Skin epidermis (tissue), 12 donors: ENCODE data around the gene SLAMF1.
"Not testable (repeated sequence)": the region's sequence is repeated elsewhere in the genome, so short reads cannot be mapped to it uniquely, and the experiment has no call there.

ENCODE experiments used
- H3K27ac ChIP-seq, 21 experiments: fragments of 200-600 bp; sonication (generic) in 11 of 21; one replicate each; pipeline ENCODE4 v1.5.0; 2020; ENCODE audit warnings: mild to moderate bottlenecking in 3 of 21, inconsistent platforms in 2 of 21, moderate library complexity in 2 of 21
- H3K4me3 ChIP-seq, 7 experiments: fragments of 200-600 bp; sonication (generic) in 2 of 7; one replicate each; pipeline ENCODE4 v1.5.0; 2020; ENCODE audit warnings: inconsistent platforms in 2 of 7, mild to moderate bottlenecking in 2 of 7, moderate library complexity in 1 of 7

SLAMF1 gene

DNA sequence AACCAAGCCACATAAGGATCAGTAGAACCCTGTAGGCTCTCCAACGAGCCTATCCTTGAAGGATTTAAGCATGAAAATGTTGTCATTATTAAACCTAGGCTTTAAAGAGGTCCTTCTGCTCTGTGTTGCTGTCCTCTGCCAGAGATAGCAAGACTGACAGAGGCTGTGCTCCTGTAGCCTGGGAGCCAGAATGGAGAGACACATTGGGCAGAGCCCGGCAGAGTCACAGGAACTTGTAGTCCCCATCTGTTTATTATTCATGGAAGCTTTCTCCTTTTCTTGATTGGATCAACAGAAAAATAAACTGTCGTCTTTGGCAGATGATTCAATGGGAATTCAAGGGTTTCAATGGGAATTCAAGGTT is 19.2 kb upstream of the SLAMF1 start:
- H3K27ac ChIP-seq = peak overlapping the region in 18 of 21 experiments; percentile 25 to 85 (median 64)
- H3K4me3 ChIP-seq = no peak overlapping the region

DNA sequence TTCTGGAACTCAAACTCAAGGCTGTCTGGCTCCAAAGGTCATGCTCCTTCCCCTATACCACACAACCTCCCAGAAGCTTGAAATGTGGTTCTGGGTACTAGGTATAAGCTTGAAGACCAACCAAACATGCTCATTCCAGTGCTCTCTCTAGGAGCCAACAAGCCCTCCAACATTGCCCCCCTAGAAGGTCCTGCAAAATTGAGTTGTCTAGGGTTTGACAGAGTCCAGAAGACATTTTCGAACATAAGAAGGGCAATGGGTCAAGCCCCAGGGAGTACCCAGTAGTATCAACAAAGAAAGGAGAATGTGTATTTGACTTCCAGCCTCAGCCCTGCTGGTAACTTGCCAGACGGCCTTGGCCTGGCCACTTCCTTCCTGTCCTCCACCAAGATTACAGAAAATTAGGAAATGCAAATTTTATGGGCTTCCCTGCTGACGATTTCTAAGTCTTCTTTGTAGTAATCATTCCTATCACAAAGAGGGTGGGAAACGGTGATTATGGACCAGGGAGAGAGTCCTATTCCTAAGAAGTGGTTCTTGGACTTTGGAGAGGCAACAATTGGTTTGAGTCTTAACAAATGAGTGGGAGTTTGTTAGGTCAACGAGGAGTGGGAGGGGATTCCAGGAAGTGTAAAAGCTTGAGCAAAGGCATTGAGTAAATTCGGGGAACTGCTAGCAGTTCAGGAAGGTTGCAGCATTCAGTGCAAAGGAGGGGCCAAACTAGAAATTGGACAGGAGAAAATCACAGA is 18.7 kb upstream of the SLAMF1 start:
- no peak overlapping the region for H3K4me3 ChIP-seq
- H3K27ac ChIP-seq = peak overlapping the region in 19 of 21 experiments; percentile 25 to 85 (median 63)

DNA sequence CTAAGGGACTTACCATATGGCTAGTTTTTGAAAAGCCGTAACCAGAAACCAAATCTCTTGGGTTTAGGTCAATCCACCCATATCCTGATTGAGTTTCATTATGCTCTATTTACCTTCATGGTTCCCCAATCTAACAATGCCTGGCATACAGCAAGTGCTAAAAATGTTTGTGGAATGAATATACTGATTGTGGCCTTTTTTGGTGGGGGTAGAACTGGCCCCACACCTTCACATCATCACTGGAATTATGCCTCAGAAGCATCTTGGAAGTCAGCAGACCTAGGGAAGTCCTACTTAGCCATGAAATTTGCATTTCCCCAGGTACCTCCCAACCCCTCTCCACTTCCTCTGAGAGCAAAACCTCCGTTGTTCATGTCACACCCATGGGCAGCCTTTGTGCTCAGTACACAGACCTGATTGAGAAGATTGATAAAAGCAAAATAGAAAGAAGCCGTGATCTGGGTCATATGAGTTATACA is 17.8 kb upstream of the SLAMF1 start:
- Histone ChIP-seq H3K27ac (peak overlapping the region in 13 of 21 experiments; percentile 7 to 85 (median 63)), H3K4me3 (no peak overlapping the region)

DNA sequence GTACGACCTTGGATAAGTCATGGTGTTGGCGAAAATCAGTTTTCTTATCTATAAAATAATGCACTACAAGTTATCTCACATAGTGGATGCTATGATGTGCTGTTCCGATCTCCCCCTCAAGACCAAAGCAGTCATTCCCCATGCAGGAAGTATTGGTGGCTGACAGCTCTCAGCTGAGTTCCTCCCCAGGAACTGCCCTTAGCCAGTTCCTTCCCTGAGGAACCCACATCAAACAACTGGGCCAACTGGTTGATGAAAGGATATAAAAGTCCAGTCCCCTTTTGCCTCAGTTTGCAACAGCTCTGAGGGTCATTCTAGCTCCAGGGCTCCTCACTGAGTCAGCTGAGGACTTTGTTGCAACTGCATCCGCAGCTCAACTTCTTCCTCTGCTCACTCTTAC is 16.1 kb upstream of the SLAMF1 start:
- Histone ChIP-seq H3K4me3 (no peak overlapping the region), H3K27ac (peak overlapping the region in 2 of 21 experiments; percentile 7 to 10)

DNA sequence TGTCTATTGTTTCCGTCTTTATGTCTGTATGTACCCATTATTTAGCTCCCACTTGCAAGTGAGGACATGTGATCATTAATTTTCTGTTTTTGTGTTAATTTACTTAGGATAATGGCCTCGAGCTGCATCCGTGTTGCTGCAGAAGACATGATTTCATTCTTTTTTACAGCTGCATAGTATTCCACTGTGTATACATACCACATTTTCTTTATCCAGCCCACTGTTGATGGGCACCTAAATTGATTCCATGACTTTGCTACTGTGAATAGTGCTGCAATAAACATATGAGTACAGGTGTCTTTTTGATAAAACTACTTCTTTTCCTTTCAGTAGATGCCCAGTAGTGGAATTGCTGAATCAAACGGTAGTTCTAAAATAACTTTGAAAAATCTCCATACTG is 12.7 kb upstream of the SLAMF1 start:
- H3K27ac ChIP-seq = no peak overlapping the region
- no peak overlapping the region for H3K4me3 ChIP-seq

DNA sequence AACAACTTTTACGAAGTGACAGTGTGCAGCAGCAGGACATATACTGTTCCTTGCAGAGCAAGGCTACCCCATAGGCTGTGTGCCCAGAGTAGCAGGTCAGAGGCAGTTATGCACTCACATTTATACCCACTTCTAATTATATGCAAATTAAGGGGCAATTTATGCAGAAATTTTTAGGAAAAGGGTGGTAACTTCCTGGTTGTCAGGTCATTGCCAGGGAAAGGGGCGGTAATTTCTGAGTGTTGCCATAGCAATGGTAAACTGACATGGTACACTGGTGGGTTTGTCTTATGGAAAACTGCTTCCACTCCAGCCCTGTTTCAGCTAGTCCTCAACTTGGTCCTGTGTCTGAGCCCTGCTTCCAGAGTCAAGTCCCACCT is 12.0 kb upstream of the SLAMF1 start:
- Histone ChIP-seq H3K27ac (no peak overlapping the region), H3K4me3 (no peak overlapping the region)

DNA sequence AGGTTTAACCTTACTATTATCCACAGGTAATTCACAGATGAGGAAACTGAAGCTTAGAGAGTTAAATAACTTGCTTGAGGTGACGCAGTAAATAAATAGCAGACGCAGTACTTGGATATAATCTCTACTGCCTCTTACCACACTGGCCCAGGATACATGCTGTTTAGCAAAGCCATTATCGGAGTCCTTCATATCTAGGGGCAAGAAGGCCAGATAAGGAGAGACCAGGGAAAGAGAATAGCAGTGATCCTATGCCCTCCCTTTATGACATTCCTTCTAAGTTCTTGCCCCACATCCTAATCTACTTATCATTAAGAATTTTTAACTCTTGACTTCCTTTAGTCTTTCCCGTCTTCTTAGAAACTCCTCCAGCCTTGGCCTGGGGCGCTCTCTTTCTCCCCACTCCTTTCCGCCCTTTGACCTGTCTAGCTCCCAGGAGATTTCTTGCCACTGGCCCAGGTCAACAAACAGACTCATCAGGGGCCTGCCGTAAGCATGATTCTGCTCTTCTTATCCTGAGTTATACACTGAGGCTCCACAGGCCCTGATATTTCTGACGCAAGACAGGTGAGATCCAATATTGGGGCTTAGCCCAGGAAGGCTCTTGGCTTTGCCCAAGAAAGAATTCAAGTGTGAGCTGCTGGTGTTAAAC is 11.4 kb upstream of the SLAMF1 start:
- no peak overlapping the region for H3K4me3 ChIP-seq
- peak overlapping the region in 1 of 21 experiments; percentile 16 for H3K27ac ChIP-seq

DNA sequence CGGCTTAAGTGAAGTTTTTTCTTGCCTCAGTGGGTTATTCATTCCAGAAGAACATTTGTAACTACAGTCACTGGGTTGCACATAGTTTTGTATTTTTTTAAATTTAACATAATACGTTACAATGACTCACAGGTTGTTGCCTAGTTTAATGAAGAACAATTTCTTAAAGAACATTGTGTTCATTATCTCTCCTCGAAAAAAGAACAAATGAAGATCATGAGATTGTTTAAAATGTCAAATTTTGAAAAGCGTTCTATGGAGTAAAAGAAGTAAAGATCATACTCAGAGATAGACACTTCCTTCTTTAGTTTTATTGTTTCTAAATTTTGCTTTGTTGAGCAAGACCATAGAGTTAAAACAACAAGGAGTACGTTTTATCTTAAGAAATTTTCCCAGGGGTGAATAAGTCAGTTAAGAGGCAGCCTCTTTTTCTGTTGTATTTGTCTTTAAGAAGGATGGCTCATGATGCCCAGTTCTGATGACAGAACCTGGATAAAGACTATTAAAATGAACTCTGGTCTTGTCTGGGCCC is 10.5 kb upstream of the SLAMF1 start:
- no peak overlapping the region for H3K4me3 ChIP-seq
- peak overlapping the region in 2 of 21 experiments; percentile 18 to 44 for H3K27ac ChIP-seq

DNA sequence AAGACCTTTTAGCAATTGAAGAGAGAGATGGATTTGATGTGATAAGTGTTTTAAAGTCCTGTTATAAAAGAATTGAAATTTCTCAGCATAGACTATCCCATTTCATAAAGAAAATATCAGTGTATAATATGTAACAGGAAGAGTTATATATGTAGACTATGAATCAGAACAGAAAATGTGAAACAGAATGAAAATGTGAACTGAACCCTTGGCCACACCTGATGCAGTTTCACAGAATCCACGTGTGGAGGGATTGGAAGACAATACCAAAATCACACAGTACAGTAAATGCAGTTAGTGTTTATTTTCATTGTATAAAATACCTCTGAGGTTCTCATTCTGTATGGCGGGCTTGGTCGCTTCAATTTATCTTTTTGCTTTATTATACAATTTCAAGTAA is 9.9 kb upstream of the SLAMF1 start:
- H3K4me3 ChIP-seq = no peak overlapping the region
- peak overlapping the region in 1 of 21 experiments; percentile 18 for H3K27ac ChIP-seq

DNA sequence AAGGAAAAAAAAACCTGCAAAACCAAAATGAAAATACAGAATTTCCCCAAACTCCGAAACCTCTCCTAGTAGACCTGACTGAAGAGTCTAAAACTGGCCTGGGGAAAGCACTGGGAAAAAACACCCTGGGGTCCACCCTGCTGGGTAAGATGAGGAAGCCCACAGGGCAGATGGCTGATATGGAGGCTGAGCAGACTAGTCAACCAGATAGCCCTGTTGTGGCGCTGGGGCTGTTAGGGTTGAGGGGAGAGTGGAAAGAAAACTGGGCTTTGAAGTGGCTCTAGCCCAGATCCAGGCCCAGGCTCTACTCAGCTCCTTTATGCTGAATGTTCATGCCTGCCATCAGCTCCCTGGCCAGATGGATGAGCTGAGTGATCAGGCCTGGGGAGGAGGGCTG is 6.8 kb upstream of the SLAMF1 start:
- no peak overlapping the region for H3K4me3 ChIP-seq
- no peak overlapping the region for H3K27ac ChIP-seq

DNA sequence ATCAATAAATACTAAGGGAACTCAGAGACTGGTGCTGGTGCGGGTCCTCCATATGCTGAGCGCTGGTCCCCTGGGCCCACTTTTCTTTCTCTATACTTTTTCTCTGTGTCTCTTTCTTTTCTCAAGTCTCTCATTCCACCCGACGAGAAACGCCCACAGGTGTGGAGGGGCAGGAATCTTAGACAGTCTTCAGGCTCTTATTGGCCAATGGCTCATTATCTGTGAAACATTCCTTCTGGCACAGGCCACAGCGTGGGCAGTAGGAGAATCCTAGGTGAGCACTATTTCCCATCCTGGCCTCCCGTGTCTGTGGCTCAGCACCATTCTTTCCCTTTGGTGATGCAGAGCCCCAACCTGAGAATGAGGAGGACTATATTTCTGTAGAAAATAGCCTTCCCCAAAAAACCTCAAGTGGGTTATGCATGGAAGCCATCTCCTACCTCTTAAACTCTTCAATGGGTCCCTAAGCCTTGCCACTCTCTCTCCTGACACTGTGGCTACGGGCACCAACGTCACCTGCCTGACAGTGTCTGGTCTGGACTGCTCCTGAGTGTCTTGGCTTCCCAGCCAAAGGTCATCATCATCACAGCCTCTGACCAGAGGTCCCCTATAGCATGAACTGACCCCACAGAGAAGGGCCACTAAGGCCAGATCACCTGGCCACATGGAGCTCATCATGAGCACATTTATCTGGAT is 6.2 kb upstream of the SLAMF1 start:
- H3K4me3 ChIP-seq = no peak overlapping the region
- H3K27ac ChIP-seq = peak overlapping the region in 1 of 21 experiments; percentile 13

DNA sequence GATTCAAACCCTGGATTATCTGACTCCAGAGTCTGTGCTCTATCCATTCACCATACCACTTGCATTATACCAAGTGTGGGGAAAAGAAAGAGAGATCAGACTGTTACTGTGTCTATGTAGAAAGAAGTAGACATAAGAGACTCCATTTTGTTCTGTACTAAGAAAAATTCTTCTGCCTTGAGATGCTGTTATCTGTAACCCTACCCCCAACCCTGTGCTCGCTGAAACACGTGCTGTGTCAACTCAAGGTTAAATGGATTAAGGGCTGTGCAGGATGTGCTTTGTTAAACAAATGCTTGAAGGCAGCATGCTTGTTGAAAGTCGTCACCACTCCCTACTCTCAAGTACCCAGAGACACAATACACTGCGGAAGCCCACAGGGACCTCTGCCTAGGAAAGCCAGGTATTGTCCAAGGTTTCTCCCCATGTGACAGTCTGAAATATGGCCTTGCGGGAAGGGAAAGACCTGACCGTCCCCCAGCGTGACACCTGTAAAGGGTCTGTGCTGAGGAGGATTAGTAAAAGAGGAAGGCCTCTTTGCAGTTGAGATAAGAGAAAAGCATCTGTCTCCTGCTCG is 5.3 kb upstream of the SLAMF1 start:
- H3K27ac ChIP-seq = peak overlapping the region in 4 of 21 experiments; percentile 6 to 46 (median 23)
- not testable (repeated sequence) for H3K4me3 ChIP-seq

DNA sequence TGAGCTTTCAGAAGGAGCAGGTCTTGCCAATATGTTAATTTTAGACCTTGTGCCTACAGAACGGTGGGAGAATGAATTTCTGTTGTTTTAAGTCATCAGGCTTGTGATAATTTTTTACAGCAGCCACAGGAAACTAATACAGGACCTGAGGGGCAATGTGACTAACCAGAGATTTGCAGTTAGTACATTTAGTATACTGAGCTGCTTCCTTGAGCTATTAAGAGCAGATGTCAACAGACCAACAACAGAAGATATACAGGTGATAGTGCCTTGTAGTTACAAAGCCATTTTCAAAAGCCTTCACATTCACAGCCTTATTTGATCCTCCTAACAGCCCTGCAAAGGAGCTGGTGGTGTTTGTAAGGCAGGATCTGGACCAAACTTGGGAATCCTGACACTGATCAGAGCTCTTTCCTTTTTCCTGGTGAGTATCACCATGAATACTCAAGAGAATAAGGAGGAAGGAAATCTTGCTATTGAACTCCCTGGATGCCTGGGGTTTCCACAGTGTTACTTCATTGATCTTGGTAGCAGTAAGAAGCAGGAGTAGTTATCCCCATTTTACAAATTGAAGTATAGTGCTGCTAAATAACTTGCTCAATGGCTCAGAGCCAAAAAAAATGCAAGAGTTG is 4.7 kb upstream of the SLAMF1 start:
- Histone ChIP-seq H3K4me3 (no peak overlapping the region), H3K27ac (peak overlapping the region in 4 of 21 experiments; percentile 6 to 46 (median 20))

DNA sequence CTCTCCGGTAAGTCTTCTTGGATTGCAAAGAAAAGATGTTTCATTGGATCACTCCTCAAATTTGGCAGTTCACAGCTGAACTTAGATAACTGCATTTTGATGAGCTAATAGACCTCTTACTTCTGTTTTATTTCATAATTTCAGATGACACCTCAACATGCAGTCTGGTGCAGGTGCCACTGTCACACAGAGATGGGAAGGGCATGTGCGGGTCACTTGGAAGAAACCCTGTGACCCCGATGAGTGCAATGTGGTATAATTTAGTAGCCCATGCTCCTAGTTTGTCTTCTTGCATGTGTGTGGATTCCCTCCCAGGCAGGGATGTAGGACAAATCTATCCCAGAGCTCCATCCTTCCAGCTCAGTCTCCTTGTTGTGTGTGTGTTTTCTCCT is 481 bp upstream of the SLAMF1 start:
- Histone ChIP-seq H3K27ac (peak overlapping the region in 13 of 21 experiments; percentile 18 to 95 (median 72)), H3K4me3 (peak overlapping the region in 6 of 7 experiments; percentile 17 to 30 (median 24))

DNA sequence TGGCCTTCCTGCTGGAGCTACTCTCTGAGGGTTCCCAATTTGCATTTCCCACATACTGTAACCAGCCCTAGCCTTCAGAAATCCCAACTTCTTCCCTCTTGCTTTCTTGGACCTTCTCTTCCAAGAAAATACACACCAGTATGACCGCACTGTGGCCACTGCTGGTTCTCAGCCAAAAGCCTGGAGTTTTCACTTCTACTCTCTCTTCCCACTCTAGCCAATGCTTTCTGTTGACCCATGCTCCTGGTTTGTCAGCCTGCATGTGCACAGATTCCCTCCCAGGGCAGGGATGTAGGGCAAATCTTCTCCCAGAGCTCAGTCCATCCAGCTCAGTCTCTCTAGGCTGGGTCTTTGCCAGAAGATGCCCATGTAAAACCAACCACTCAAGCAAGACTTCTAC is 664 bp downstream of the SLAMF1 start:
- Histone ChIP-seq H3K27ac (peak overlapping the region in 17 of 21 experiments; percentile 11 to 95 (median 67)), H3K4me3 (peak overlapping the region; percentile 17 to 30 (median 20))

DNA sequence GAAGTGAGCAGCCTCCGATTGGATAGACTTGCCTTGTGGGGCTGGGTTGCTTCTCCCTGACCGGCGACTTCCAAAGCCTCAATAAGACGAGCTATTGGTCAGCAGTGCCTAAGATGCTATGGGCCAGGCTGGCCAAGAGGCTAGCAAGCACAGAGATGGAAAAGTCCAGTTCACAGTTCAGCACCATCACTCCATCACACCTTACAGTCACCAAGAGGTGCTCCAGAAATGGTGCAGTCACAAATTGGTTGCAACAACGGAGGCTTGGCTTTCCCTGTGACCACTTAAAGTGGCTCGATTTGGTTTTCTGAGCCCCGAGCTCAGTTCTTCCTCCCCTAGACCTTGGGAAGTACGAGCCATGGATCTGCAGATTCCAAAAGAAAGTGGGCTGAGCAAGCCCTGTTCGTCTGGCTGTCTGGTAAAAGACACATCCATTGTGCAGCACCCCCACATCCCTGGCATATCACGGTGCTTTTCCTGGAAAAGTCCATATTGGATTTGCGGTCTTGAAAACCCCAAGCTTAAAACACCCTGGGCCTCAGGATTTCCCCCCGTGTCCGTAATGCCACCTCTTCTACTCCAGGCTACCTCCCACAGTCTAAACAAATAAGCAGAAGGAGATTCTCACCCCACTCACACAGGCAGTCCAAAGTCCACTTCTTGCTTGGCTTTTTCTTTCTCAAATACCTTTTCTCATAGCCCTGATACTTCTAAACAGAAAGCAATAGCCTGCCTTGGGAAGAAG is 1.3 kb downstream of the SLAMF1 start:
- H3K4me3 ChIP-seq = peak overlapping the region; percentile 17 to 30 (median 20)

DNA sequence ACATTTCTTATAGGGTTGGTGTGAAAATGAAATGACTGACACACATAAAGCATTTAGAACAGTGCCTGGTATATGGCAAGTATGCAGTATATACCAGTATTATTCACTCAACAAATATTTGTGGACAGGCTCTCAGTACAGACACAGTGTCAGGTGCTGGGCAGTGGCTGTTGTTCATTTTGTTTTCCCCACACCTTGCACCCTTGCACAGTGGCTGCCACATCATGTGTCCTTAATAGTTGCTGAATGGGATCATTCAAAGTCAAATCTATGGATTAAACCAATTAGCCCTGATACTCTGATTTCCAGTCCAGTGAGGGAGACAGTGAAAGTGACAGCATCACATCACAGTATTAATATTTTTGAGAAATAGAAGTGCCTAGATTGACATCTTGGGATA is 2.4 kb downstream of the SLAMF1 start:
- H3K27ac ChIP-seq = peak overlapping the region in 9 of 21 experiments; percentile 4 to 95 (median 76)
- H3K4me3 ChIP-seq = peak overlapping the region in 6 of 7 experiments; percentile 8 to 30 (median 23)

More for the DNA sequence above, 1.3 kb downstream of the SLAMF1 start:
- peak overlapping the region in 15 of 21 experiments; percentile 14 to 95 (median 68) for H3K27ac ChIP-seq

DNA sequence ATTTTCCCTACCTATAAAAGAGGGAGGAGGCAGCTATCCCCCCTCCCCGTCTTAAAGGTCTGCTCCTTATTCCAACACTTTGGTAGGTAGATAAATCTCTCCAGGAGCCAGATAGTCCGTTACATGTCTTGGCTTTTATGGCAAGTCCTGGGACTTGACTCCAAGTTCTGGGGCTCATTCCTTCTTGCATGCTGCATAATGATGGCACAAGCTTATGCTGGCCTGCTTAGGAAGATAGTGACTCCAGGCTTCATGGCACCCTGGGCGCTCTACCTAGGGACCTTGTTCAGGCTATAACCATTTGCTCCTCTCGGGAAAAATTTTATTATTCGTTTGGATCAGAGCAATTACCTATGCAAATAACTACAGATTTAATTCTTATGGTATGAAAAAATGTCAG is 3.7 kb downstream of the SLAMF1 start:
- peak overlapping the region in 7 of 21 experiments; percentile 8 to 95 (median 46) for H3K27ac ChIP-seq
- H3K4me3 ChIP-seq = peak overlapping the region in 1 of 7 experiments; percentile 27

DNA sequence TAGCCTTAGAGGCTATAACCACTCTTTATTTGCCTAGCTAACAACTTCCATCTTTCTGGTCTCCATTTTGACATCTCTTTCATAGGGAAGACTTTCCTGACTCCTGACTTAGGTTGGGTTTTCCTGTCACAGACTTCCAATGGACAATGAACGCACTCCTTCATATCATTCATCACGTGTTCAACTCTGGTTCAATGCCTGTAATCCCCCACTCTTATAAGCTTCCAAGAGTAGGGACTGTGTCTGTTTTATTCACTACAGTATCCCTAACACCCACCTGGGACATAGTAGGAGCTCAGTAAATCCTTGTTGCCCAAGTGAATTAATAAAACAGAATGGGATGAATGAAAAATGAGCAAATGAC is 4.6 kb downstream of the SLAMF1 start:
- Histone ChIP-seq H3K27ac (peak overlapping the region in 6 of 21 experiments; percentile 20 to 95 (median 60)), H3K4me3 (peak overlapping the region in 1 of 7 experiments; percentile 0)
